SH-SY5Y (cell line): ENCODE results near the gene GSX2.

Experiments used
- GATA2 ChIP-seq: IDR thresholded peaks from 2 replicates; pipeline ENCODE4 v1.6.1; 2011; ENCODE audit warnings: mild to moderate bottlenecking, low read depth, low read length
- GATA3 ChIP-seq: IDR thresholded peaks from 2 replicates; pipeline ENCODE4 v1.6.1; 2011; ENCODE audit warnings: low read depth, mild to moderate bottlenecking, low read length, moderate library complexity

- TF ChIP-seq GATA3 (no peak), GATA2 (no peak)
Measured at GRCh38 chr4:54099287-54099747, 646 bp upstream of the GSX2 start.
